Measurements from ENCODE around the gene SFSWAP.

Gene SFSWAP

GRCh38 chr12:131835616-131836171, 124.8 kb downstream of the SFSWAP start:
- no peak for DNase-seq (ENCODE audit: low read depth)

- DNase-seq (ENCODE audit: low read depth) = no peak
Observed at GRCh38 chr12:131836193-131836592, 125.3 kb downstream of the SFSWAP start.

GRCh38 chr12:131836714-131837397, 126.0 kb downstream of the SFSWAP start:
- DNase-seq (ENCODE audit: low read depth) = no peak

- DNase-seq (ENCODE audit: low read depth) = no peak
Observed at GRCh38 chr12:131840643-131841416, 129.9 kb downstream of the SFSWAP start.

- no peak for DNase-seq (ENCODE audit: low read depth)
Observed at GRCh38 chr12:131841547-131841946, 130.7 kb downstream of the SFSWAP start.

- no peak for DNase-seq (ENCODE audit: low read depth)
Observed at GRCh38 chr12:131842169-131842568, 131.3 kb downstream of the SFSWAP start.

- no peak for DNase-seq (ENCODE audit: low read depth)
Observed at GRCh38 chr12:131843527-131843926, 132.6 kb downstream of the SFSWAP start.

- no peak for DNase-seq (ENCODE audit: low read depth)
Observed at GRCh38 chr12:131844140-131844539, 133.2 kb downstream of the SFSWAP start.

- DNase-seq (ENCODE audit: low read depth) = no peak
Observed at GRCh38 chr12:131844656-131845055, 133.8 kb downstream of the SFSWAP start.

GRCh38 chr12:131845121-131845520, 134.2 kb downstream of the SFSWAP start:
- no peak for DNase-seq (ENCODE audit: low read depth)

- DNase-seq (ENCODE audit: low read depth) = no peak
Observed at GRCh38 chr12:131847456-131847855, 136.6 kb downstream of the SFSWAP start.

GRCh38 chr12:131848753-131849152, 137.9 kb downstream of the SFSWAP start:
- no peak for DNase-seq (ENCODE audit: low read depth)
